Fibroblast of lung (primary cell): ENCODE data around the gene AP2B1. TPM values are rescaled to one million over a fixed set of nuclear protein-coding genes. Genes with fewer than 3 reads are reported as not detected.
A peak's percentile ranks its signal among the peaks of the same experiment; 100 is the strongest.

Experiments
- DNase-seq, 2 donors: peaks; one replicate each; pipeline versions ENCODE4 v3.0.0 to v3.0.0-alpha.2; 2010; ENCODE audit warnings: low read depth in 2 of 2
- H2AFZ ChIP-seq: 2 replicates; pipeline ENCODE4 v1.5.1; 2012; ENCODE audit warnings: low read length, control low read depth, inconsistent platforms
- H3K27ac ChIP-seq: 2 replicates; pipeline ENCODE4 v1.5.1; 2011; ENCODE audit warnings: low read length, control low read depth; ENCODE audit not compliant: insufficient read depth
- H3K27me3 ChIP-seq: 2 replicates; pipeline ENCODE4 v1.5.1; 2011; ENCODE audit warnings: mild to moderate bottlenecking, low read length; ENCODE audit not compliant: control insufficient read depth, insufficient read depth
- H3K36me3 ChIP-seq: 2 replicates; pipeline ENCODE4 v1.5.1; 2011; ENCODE audit warnings: low read length; ENCODE audit not compliant: control insufficient read depth, insufficient read depth
- H3K4me1 ChIP-seq: 2 replicates; pipeline ENCODE4 v1.5.1; 2011; ENCODE audit warnings: low read length; ENCODE audit not compliant: control insufficient read depth, insufficient read depth; ENCODE audit errors: extremely low read depth
- H3K4me2 ChIP-seq: 2 replicates; pipeline ENCODE4 v1.5.1; 2011; ENCODE audit warnings: low read length, control low read depth; ENCODE audit not compliant: insufficient read depth; ENCODE audit errors: extremely low read depth
- H3K4me3 ChIP-seq, 4 experiments: fragments of 200-600 bp in 1 of 4; sonication (generic) in 1 of 4; replicated peaks in 1 of 4; 2 replicates each; pipeline ENCODE4 v1.5.1; 2011 to 2016; ENCODE audit warnings: low read length in 4 of 4, low read depth in 3 of 4, mild to moderate bottlenecking in 3 of 4, control low read depth in 2 of 4, inconsistent platforms in 1 of 4, mixed read lengths in 1 of 4; ENCODE audit not compliant: insufficient read depth in 1 of 4; ENCODE audit errors: control extremely low read depth in 1 of 4
- H3K79me2 ChIP-seq: 2 replicates; pipeline ENCODE4 v1.5.1; 2012; ENCODE audit warnings: mild to moderate bottlenecking, low read length, inconsistent platforms; ENCODE audit not compliant: control insufficient read depth, insufficient read depth
- H3K9ac ChIP-seq: 2 replicates; pipeline ENCODE4 v1.5.1; 2011; ENCODE audit warnings: mild to moderate bottlenecking, low read length, control low read depth; ENCODE audit not compliant: insufficient read depth
- H3K9me3 ChIP-seq: 2 replicates; pipeline ENCODE4 v1.5.1; 2012; ENCODE audit warnings: low read depth, low read length; ENCODE audit not compliant: control insufficient read depth, insufficient read depth
- H4K20me1 ChIP-seq: 2 replicates; pipeline ENCODE4 v1.5.1; 2011; ENCODE audit warnings: low read length; ENCODE audit not compliant: control insufficient read depth, insufficient read depth; ENCODE audit errors: extremely low read depth
- CTCF ChIP-seq, 2 donors: IDR thresholded peaks in 1 of 2; conservative IDR thresholded peaks in 1 of 2; 1 replicate in 1 of 2; 2 replicates in 1 of 2; pipeline ENCODE4 v1.5.1; 2011 to 2012; ENCODE audit warnings: low read length in 2 of 2, control low read depth in 1 of 2, inconsistent platforms in 1 of 2, low read depth in 1 of 2, mild to moderate bottlenecking in 1 of 2
- EZH2 ChIP-seq: IDR thresholded peaks from 2 replicates; pipeline ENCODE4 v1.5.1; 2012; ENCODE audit warnings: low read length, control low read depth, mild to moderate bottlenecking; ENCODE audit errors: missing control alignments
- polyA plus RNA-seq, 2 donors: library from polyadenylated mRNA; depleted of rRNA in 1 of 2; stranded (reverse) in 1 of 2; unstranded in 1 of 2; fragments of >200 nt; gene quantifications; 2 replicates each; pipeline ENCODE4 v1.2.1, GENCODE V29; 2011 to 2012; ENCODE audit warnings: missing spikeins in 1 of 2
- total RNA-seq: library from RNA; depleted of rRNA; stranded (reverse); fragments of >200 nt; gene quantifications from 2 replicates; pipeline ENCODE4 v1.2.1, GENCODE V29; 2014

AP2B1 gene
- total and polyA plus RNA-seq, 2 donors (not counting 1 experiment from before 2014, with no cell fraction given): 109 to 236 TPM

- Histone ChIP-seq H4K20me1 (no peaks in the 10 kb centered on the region), H3K9me3 (no peaks in the 10 kb centered on the region), H3K27ac (no peak overlapping the region), H3K4me3 (no peak overlapping the region), H3K4me1 (peaks cover 7% of the 10 kb centered on the region), H3K4me2 (no peak overlapping the region), H3K27me3 (peaks cover 15% of the 10 kb centered on the region), H3K9ac (no peak overlapping the region), H3K36me3 (no peaks in the 10 kb centered on the region), H2AFZ (no peak overlapping the region), H3K79me2 (no peaks in the 10 kb centered on the region)
- peak in 1 of 2 donors; percentile 67 for DNase-seq
- peak; percentile 59 to 72 for TF ChIP-seq CTCF (conservative IDR thresholded peaks at IDR 0.05 in 1 of 2, IDR thresholded peaks at IDR 0.05 in 1 of 2; ENCODE audit: low read depth in 1 of 2, low read length in 2 of 2)
- no peak for TF ChIP-seq EZH2
Measured at GRCh38 chr17:35766903-35767510, 179.9 kb downstream of the AP2B1 start.

GRCh38 chr17:35768797-35769196, 181.7 kb downstream of the AP2B1 start:
- H3K9ac ChIP-seq: no peak overlapping the region
- TF ChIP-seq CTCF (conservative IDR thresholded peaks at IDR 0.05 in 1 of 2, IDR thresholded peaks at IDR 0.05 in 1 of 2; ENCODE audit: low read depth in 1 of 2, low read length in 2 of 2) (no peak), EZH2 (no peak)

GRCh38 chr17:35769895-35770486, 182.9 kb downstream of the AP2B1 start:
- Histone ChIP-seq H3K27ac (no peak overlapping the region), H3K36me3 (no peaks in the 10 kb centered on the region), H3K9me3 (no peaks in the 10 kb centered on the region), H3K4me2 (no peak overlapping the region), H3K4me1 (peaks cover 2% of the 10 kb centered on the region), H3K4me3 (no peak overlapping the region), H3K9ac (no peak overlapping the region), H4K20me1 (no peaks in the 10 kb centered on the region), H3K27me3 (peaks cover 17% of the 10 kb centered on the region), H3K79me2 (no peaks in the 10 kb centered on the region), H2AFZ (no peak overlapping the region)
- TF ChIP-seq EZH2 (no peak), CTCF (conservative IDR thresholded peaks at IDR 0.05 in 1 of 2, IDR thresholded peaks at IDR 0.05 in 1 of 2; ENCODE audit: low read depth in 1 of 2, low read length in 2 of 2) (no peak)
- no peak for DNase-seq

More at GRCh38 chr17:35768797-35769196, 181.7 kb downstream of the AP2B1 start:
- H3K36me3 ChIP-seq: no peaks in the 10 kb centered on the region
- DNase-seq: no peak
- no peaks in the 10 kb centered on the region for H4K20me1 ChIP-seq
- peaks cover 8% of the 10 kb centered on the region for H3K4me1 ChIP-seq
- H3K27me3 ChIP-seq: peaks cover 16% of the 10 kb centered on the region
- no peaks in the 10 kb centered on the region for H3K79me2 ChIP-seq
- no peak overlapping the region for H3K4me2 ChIP-seq
- H3K9me3 ChIP-seq: no peaks in the 10 kb centered on the region
- H3K4me3 ChIP-seq: no peak overlapping the region
- no peak overlapping the region for H2AFZ ChIP-seq
- no peak overlapping the region for H3K27ac ChIP-seq
